GM19467 (cell line): ENCODE measurements around the gene DEFB123.
"Not testable (repeated sequence)": the region's sequence is repeated elsewhere in the genome, so short reads cannot be mapped to it uniquely, and the experiment has no call there.

Source experiments
- ATAC-seq: cut with Tn5 transposase; IDR thresholded peaks from one replicate; pipeline ENCODE4 v1.9.1; 2021; ENCODE audit warnings: mild to moderate bottlenecking, moderate library complexity; ENCODE audit not compliant: unreplicated experiment

Gene DEFB123

GRCh38 chr20:31440012-31440659 lies at the start of gene DEFB123:
DEFB123 (plus strand) TSS chr20:31440632; CDS start chr20:31440699, 67 bp downstream.
- no peak for ATAC-seq

DNA sequence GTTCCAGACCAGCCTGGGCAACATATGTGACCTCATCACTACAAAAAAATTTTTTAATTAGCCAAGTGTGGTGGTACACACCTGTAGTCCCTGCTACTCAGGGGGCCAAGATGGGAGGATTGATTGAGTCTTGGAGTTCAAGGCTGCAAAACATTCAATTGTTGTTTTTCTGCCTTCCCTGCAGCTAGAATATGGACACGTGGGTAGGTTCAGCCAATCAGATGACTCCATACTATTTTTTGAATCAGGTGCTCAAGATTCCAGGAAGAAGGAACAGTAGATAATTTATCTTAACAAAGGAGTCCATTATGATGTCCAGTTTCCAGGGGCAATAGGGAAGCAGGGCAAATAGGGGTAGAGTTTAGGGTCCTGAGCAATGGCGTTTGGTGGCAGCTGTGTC lies 47.6 kb upstream of the DEFB123 start:
- no peak for ATAC-seq

- no peak for ATAC-seq
Measured at GRCh38 chr20:31394900-31395299, 45.5 kb upstream of the DEFB123 start.

DNA sequence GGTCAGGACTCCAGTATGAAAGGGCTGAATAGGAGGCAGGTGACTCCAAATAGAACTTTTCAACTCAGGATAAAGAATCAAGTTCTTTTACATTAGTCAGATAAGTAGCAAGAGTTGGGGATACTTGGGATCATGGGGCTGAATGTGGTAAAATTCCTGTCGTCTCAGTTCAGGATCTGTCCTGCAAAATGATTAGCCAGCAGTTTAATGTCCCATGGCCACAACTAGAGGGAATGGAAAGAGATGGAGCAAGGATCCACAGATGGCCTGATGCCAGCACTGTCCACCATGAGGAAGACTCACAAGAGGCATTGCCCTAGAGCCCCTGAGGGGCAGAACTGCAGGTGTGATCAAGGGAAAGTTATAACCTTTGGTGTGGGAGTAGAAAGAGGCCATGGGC lies 36.5 kb upstream of the DEFB123 start:
- no peak for ATAC-seq

GRCh38 chr20:31406115-31406514 lies 34.3 kb upstream of the DEFB123 start, which contains the start of gene DEFB121:
DEFB121 (minus strand) TSS chr20:31406215; CDS start chr20:31406152, 63 bp downstream.
- no peak for ATAC-seq

DNA sequence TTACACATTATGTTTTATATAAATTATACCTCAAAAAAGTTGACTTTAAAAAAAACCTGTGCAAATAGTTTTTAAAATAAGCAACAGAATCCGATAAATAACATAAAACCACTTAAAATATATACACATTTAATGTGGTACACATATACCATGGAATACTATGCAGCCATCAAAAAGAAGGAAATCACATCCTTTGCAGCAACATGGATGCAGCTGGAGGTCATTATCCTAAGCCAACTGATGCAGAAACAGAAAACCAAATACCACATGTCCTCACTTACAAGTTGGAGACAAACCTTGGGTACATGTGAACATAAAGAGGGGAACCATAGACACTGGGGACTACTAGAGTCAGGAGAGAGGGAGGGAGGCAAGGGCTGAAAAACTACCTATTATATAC lies 30.4 kb upstream of the DEFB123 start:
- no peak for ATAC-seq

- no peak for ATAC-seq
Measured at GRCh38 chr20:31414381-31414780, 26.1 kb upstream of the DEFB123 start.

- no peak for ATAC-seq
Measured at GRCh38 chr20:31415653-31416052, 24.8 kb upstream of the DEFB123 start.

- no peak for ATAC-seq
Measured at GRCh38 chr20:31418307-31418706, 22.1 kb upstream of the DEFB123 start.

DNA sequence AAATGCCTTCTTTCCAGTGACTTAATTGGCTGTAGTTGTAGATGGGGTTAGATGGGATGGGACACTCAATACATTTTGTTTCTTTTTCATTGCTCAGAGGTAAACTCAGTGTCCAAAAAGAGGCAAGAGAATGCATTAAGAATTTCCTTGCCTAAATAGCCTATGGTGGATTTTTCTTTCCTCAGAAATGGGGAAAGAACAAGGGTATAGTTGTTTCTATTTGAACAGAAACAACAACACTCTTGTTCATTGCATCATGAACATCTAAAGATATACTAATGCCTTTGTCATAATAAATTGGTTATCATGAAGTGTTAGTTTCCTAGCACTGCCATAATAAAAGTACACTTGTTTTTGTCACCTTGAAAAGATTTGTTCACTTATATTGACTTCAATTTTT lies 14.6 kb upstream of the DEFB123 start:
- no peak for ATAC-seq

DNA sequence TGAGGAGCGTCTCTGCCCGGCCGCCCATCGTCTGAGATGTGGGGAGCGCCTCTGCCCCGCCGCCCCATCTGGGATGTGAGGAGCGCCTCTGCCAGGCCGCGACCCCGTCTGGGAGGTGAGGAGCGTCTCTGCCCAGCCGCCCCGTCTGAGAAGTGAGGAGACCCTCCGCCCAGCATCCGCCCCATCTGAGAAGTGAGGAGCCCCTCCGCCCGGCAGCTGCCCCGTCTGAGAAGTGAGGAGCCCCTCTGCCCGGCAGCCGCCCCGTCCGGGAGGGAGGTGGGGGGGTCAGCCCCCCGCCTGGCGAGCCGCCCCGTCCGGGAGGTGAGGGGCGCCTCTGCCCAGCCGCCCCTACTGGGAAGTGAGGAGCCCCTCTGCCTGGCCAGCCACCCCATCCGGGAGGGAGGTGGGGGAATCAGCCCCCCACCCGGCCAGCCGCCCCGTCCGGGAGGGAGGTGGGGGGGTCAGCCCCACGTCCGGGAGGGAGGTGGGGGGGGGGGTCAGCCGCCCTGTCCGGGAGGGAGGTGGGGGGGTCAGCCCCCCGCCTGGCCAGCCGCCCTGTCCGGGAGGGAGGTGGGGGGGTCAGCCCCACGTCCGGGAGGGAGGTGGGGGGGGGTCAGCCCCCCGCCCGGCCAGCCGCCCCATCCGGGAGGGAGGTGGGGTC lies 13.4 kb upstream of the DEFB123 start:
- ATAC-seq: not testable (repeated sequence)

GRCh38 chr20:31427576-31427975 lies 12.9 kb upstream of the DEFB123 start:
- not testable (repeated sequence) for ATAC-seq

GRCh38 chr20:31430568-31431115 lies 9.8 kb upstream of the DEFB123 start:
- no peak for ATAC-seq

GRCh38 chr20:31446084-31446819 lies 5.8 kb downstream of the DEFB123 start:
- ATAC-seq: no peak

DNA sequence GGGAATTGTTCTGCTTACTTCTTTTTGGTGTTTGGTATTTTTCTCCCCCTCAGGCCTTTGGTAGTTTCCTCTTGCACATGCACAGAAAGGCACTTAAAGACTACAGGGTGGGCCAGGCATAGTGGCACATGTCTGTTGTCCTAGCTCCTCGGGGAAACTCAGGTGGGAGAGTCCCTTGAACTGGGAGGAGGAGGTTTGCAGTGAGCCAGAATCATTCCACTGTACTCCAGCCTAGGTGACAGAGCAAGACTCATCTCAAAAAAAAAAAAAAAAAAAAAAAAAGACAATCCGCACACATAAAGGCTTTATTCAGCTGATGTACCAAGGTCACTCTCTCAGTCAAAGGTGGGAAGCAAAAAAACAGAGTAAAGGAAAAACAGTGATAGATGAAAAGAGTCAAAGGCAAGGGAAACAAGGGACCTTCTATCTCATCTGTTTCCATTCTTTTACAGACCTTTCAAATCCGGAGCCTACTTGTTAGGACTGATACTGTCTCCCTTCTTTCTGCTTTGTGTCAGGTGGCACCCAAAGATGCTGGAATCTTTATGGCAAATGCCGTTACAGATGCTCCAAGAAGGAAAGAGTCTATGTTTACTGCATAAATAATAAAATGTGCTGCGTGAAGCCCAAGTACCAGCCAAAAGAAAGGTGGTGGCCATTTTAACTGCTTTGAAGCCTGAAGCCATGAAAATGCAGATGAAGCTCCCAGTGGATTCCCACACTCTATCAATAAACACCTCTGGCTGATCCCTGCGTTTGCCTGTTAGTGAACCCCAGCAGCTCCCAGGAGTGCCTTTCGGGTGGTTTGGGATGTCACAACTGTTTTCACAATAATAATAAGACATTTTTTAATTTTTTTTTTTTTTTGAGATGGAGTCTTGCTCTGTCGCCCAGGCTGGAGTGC lies 9.3 kb downstream of the DEFB123 start:
- no peak for ATAC-seq

- no peak for ATAC-seq
Measured at GRCh38 chr20:31452575-31452974, 12.1 kb downstream of the DEFB123 start.

DNA sequence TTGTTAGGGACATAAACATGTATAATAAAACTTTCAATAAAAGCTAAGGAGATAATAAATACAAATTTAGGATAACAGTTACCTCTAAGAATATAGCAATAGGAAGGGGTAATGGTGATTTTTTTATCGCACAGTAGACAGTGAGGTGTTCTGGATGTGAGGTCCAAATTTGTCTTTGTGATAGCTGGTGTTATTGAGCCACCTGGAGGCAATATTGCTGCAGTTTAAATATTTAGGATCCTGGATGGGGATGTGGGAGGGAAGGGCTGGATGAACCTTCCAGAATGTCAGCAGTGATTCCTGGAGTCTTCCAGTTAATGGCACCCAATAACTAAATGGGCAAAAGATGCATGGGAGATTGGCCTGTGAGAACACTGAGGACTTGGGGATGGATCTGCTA lies 13.9 kb downstream of the DEFB123 start:
- ATAC-seq: no peak

DNA sequence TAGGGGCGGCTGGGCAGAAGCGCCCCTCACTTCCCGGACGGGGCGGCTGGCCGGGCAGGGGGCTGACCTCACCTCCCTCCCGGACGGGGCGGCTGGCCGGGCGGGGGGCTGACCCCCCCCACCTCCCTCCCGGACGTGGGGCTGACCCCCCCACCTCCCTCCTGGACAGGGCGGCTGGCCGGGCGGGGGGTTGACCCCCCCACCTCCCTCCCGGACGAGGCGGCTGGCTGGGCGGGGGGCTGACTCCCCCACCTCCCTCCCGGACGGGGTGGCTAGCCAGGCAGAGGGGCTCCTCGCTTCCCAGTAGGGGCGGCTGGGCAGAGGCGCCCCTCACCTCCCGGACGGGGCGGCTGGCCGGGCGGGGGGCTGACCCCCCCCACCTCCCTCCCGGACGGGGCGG lies 30.5 kb downstream of the DEFB123 start:
- not testable (repeated sequence) for ATAC-seq

GRCh38 chr20:31472395-31473330 lies 32.2 kb downstream of the DEFB123 start:
- no peak for ATAC-seq
